ENCODE measurements around the gene OSBPL9. TPM values are rescaled to one million over a fixed set of nuclear protein-coding genes. Genes with fewer than 3 reads are reported as not detected.

Gene OSBPL9
- total RNA-seq, 4 donors from 2014 or later: 95.6 to 272 (median 128) TPM

- intact Hi-C loops (cut with DNase I): no loop called here
- peaks cover 62 to 69% of the 10 kb centered on the region in 2 donors for H3K4me1 ChIP-seq
- no peak overlapping the region for H3K4me3 ChIP-seq (replicated peaks in 1 of 3)
- no peaks in the 10 kb centered on the region for H3K9me3 ChIP-seq
- no peak for TF ChIP-seq POLR2A (IDR thresholded peaks at IDR 0.05)
- TF ChIP-seq, protein P1, sequence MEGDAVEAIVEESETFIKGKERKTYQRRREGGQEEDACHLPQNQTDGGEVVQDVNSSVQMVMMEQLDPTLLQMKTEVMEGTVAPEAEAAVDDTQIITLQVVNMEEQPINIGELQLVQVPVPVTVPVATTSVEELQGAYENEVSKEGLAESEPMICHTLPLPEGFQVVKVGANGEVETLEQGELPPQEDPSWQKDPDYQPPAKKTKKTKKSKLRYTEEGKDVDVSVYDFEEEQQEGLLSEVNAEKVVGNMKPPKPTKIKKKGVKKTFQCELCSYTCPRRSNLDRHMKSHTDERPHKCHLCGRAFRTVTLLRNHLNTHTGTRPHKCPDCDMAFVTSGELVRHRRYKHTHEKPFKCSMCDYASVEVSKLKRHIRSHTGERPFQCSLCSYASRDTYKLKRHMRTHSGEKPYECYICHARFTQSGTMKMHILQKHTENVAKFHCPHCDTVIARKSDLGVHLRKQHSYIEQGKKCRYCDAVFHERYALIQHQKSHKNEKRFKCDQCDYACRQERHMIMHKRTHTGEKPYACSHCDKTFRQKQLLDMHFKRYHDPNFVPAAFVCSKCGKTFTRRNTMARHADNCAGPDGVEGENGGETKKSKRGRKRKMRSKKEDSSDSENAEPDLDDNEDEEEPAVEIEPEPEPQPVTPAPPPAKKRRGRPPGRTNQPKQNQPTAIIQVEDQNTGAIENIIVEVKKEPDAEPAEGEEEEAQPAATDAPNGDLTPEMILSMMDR (IDR thresholded peaks at IDR 0.05): no peak
- no peaks in the 10 kb centered on the region for H3K36me3 ChIP-seq
- 40 to 45% methylated on average over 7 of the region's 7 CpGs for WGBS, 2 donors
- peak in 1 of 2 donors; percentile 7 for DNase-seq
- no peaks in the 10 kb centered on the region for H3K27me3 ChIP-seq
- peak overlapping the region; percentile 29 to 72 (median 56) for H3K27ac ChIP-seq
These were observed 118.2 kb downstream of the OSBPL9 start for GRCh38 chr1:51734896-51735745.

DNA sequence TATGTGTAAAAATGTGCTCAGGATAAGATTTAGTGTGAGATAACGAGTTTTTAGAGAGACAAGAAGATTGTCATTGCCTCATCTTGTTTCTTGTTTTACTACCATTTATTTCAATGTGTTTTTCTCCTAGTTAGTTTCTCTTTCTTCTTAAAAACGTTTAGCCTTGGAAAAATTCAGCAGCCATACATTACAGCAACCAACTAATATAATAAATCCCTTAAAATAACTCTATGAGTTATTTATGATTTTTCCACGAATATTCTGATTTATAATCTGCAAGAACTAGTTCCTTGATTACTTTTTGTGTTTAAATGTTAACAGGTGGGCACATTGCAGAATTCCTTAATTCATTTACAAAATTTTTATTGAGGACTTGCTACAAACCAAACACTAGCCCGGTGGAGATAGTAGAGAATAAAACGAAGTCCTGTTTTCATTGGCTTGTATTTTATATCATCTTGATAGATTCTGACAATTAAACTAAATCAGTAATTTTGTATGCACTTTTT, 118.9 kb downstream of the OSBPL9 start:
- DNase-seq: no peak
- intact Hi-C loops (cut with DNase I): no loop called here
- 77% methylated on average over 5 of the region's 5 CpGs for WGBS, 2 donors
- Histone ChIP-seq H3K27me3 (no peaks in the 10 kb centered on the region), H3K4me3 (replicated peaks in 1 of 3) (no peak overlapping the region), H3K9me3 (no peaks in the 10 kb centered on the region), H3K36me3 (no peaks in the 10 kb centered on the region), H3K27ac (peak overlapping the region in 2 of 3 donors; percentile 29 to 72), H3K4me1 (peaks cover 57 to 62% of the 10 kb centered on the region in 2 donors)
- no peak for TF ChIP-seq POLR2A (IDR thresholded peaks at IDR 0.05)
- TF ChIP-seq, protein P1 (IDR thresholded peaks at IDR 0.05): no peak

DNA sequence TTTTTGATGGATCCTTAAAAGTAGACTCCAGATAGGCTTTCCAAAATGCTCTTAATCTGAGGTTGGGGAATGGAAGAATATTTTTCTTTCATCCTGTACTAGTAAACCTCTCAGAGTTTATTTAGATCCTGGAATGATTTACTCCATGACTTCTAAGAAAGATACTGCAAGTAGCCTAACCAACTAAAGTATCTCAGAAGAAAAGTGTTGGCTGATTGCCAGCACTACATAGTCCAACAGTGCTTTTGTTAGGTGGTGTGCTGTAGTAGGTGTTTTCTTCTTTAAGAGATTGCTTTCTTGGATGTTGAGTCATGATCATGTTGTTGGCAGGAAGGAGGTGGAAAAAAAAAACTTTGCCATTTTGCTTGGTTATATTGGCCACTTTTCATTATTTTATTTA, 119.8 kb downstream of the OSBPL9 start:
- Histone ChIP-seq H3K9me3 (no peaks in the 10 kb centered on the region), H3K27me3 (no peaks in the 10 kb centered on the region), H3K4me3 (replicated peaks in 1 of 3) (no peak overlapping the region), H3K27ac (peak overlapping the region; percentile 26 to 37 (median 32)), H3K36me3 (no peaks in the 10 kb centered on the region), H3K4me1 (peaks cover 50 to 54% of the 10 kb centered on the region in 2 donors)
- no peak for TF ChIP-seq POLR2A (IDR thresholded peaks at IDR 0.05)
- TF ChIP-seq, protein P1 (IDR thresholded peaks at IDR 0.05): no peak
- peak; percentile 28 to 31 for DNase-seq
- intact Hi-C loops (cut with DNase I): no loop called here

GRCh38 chr1:51738681-51739080, 121.8 kb downstream of the OSBPL9 start:
- H3K36me3 ChIP-seq: no peaks in the 10 kb centered on the region
- H3K4me1 ChIP-seq: peaks cover 34 to 36% of the 10 kb centered on the region in 2 donors
- intact Hi-C loops (cut with DNase I): no loop called here

More at GRCh38 chr1:51738681-51739080, 121.8 kb downstream of the OSBPL9 start:
- Histone ChIP-seq H3K9me3 (no peaks in the 10 kb centered on the region), H3K4me3 (replicated peaks in 1 of 3) (no peak overlapping the region), H3K27me3 (no peaks in the 10 kb centered on the region), H3K27ac (no peak overlapping the region)
- DNase-seq: no peak
- no peak for TF ChIP-seq POLR2A (IDR thresholded peaks at IDR 0.05)
- TF ChIP-seq, protein P1 (IDR thresholded peaks at IDR 0.05): no peak
- WGBS, 2 donors: 95 to 96% methylated on average over 3 of the region's 3 CpGs
